Activated naive CD4-positive, alpha-beta T cell treated with anti-CD3 and anti-CD28 coated beads, Interleukin-2, amount 10 ng/mL, durations not matched to agents 5 hours and 36 hours (primary cell): Measurements from ENCODE around the gene TMEM150B. TPM values are rescaled to one million over a fixed set of nuclear protein-coding genes. Genes with fewer than 3 reads are reported as not detected.

ENCODE experiments used
- total RNA-seq, 2 experiments: library from RNA; stranded (reverse); gene quantifications; one replicate each; pipeline ENCODE4 v1.2.3, GENCODE V29; 2021

The TMEM150B gene, protein sequence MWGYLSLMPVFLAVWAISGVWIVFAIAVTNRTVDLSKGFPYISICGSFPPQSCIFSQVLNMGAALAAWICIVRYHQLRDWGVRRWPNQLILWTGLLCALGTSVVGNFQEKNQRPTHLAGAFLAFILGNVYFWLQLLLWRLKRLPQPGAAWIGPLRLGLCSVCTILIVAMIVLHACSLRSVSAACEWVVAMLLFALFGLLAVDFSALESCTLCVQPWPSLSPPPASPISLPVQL
- under 1 TPM in 1 of 2 experiments, not detected in 1; 0.29 TPM for total RNA-seq

DNA sequence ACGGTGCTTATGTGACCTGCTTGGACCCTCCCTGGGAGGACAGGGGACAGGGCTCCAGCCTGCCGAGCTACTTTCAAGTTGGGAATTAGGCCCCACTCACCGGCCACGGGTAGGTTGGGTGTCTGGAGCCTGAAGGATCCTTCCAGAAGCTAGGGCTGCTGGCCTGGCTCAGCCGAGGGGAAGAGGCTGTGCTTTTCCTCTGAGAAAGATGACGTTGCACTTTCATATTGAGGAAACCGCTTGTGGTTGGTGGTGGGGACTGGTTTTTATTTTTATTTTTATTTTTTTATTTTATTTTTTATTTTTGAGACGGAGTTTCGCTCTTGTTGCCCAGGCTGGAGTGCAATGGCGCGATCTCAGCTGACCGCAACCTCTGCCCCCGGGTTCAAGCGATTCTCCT lies at the start of gene TMEM150B:
Gene TMEM150B, minus strand, starts transcription at position 170 of the 400 bp plus-strand sequence. CDS start 4,305 bp downstream, outside the sequence.

DNA sequence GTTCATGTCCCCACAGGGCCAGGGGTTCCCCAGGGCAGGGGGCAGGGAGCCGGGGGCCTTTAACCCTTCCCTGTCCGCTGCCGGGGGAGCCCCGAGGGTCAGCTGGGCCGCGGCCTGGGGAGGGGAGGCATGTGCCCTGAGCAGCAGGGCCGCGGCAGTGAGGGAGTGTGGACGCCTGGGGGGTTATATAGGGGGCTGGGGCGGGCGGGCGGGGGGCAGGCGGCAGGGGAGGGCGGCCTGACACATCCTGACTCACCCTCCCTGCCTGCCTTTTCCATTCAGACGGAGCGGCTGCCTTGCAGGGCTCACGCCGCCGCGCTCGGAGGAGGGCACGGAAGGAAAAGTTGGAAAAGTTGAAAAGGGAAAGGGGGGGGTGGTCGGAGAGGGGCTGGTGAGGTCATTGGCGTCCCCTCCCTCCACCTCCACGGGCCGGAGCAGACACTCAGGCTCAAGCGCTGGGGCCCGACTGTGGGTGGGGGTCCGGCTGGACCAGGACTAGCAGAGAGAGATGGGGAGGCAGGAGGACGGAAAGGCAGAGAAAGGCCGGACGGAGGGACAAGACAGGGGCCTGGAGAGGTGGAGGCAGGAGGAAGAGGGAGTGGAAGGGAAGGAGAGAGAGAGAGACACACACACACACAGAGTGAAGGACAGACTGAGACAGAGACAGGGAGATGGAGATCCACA lies 45.3 kb upstream of the TMEM150B start, which contains the start of gene IL11:
Gene IL11, minus strand, starts transcription at position 159 of the 684 bp plus-strand sequence. Its CDS starts 153 bp downstream, at position 6.

DNA sequence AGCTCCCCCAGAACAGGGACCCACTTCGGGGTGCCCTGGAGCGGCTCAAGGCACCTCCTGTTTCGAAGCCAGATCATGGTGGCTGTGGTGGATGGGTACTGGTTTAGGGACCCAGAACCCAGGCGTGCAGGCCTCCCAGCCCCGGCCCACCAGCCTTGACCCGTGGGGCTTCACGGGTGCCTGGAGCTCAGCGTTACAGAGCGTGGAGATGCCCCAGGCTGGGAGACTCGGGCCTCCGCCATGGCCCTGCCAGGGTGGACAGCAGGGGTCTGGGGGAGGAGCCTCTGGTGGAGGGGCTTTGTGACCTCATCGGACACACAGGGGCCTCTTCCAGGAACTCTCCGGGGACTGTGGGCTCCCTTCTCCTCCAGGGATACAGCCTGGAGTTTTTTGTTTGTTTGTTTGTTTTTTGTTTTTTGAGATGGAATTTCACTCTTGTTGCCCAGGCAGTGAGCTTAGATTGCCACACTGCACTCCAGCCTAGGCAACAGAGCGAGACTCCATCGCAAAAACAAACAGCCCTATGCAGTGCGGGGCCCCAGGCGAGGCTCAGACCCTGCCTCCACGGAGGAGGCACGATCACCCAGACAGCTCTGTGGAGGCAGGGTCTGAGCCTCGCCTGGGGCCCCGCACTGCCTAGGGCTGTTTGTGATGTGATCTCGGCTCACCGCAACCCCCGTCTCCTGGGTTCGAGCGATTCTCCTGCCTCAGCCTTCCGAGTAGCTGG lies 38.0 kb upstream of the TMEM150B start, which contains the start of gene GARIN5B:
Gene GARIN5B, minus strand, starts transcription at position 271 of the 727 bp plus-strand sequence. Its CDS starts 194 bp downstream, at position 77.

DNA sequence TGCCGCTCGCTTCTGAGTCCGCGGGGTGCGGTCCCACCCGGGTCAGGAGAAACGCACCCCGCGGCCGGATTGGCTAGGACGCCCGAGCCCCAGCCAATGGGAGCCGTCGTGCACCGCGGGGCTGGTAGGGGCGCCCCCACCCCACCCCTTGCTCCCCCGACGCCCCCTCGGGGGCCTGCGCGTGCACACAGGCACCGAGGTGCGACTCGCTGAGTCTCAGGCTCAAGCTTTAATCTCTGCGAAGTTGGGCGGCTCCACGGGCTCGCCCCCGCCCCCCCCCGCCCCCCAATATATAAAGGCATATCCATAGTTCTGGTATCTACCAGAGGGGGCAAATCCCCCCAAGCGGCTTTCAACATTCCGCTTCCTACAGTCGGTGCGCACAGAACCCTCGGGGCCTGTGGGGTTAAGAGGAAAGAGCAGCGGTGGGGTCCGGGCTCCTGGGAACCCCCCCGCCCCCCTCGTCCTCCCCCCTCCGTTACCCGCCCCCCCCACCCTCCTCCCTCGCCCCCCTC lies 29.6 kb upstream of the TMEM150B start, which contains the start of gene COX6B2:
Gene COX6B2, minus strand, starts transcription at position 22 of the 515 bp plus-strand sequence. CDS start 198 bp downstream, outside the sequence.

DNA sequence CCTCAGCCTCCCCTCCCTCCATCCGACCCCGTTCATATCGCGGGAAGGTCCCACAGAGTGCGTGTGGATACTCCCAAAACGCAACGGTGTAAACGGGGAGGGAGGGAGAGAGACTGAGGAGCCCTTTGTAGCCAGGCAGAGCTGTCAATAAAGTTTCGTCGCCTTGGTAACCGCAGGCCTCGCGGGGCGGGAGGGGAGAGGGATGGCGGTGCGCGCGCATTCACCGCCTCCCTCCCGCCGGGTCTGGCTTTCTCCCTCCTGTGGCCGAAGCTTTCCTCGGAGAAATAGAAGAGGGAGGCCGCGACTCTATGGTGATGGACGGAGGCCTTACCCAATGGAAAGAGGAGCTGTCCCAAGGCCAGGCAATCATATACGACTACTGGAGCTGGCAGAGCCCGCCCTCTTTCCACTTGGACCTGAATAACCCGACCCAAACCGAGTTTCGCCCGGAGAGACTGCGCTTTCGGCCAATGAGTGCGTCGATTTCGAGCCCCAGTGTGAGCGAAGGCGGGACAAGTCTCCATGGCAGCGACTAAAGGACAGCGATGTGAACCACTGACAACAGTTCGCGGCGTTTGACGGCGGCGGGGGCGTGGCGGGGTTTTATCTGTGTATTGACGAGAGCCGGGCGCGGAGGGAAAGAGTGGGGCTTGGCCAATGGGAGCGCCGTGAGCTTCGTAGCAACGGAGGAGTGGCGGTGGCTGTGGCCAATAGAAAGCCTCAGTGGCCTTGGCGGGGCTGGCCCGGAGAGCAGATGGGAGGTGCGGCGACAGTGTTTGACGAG lies 14.2 kb upstream of the TMEM150B start, which contains the start of gene KMT5C:
Gene KMT5C, plus strand, starts transcription at position 772 of the 784 bp plus-strand sequence. CDS start 2,061 bp downstream, outside the sequence.

DNA sequence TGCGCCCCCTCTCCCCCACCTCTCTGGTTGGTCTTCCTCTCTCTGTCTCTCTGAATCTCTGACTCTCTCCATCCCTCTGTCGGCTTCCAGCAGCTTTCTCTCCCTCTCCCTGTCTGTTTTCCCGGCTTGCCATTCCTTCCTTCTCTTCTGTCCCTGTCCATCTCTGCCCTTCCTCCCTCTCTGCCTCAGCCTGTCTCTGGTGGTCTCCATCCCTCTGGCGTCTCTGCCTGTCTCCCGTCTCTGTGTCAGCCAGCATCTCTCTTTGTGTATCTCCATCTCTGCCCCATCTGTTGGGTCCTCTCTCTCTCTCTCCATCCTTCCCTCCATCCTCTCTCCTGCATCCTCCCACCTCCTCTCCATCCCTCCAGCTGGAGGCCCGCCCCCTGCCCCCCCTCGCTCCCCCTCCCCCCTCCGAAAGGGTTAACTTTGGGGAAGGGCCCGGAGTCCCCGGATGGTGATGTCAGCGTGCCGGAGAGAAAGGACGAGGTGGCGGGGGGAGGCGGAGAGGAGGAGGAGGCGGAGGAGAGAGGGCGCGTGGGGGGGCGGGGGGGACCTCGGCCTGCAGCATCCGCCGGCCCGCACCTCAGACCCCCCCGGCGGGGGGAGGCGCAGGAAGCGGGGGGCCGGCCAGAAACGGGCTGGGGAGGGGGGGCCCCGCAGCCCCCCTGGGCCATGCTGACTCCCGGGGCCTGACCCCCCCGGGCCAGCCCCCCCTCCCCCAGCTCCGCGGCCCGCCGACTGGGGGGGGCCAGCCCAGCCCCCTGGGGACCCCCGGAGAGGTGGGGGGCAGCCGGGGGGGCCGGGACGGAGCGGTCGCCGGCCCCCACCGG lies 41.4 kb downstream of the TMEM150B start, which contains the start of gene BRSK1:
Gene BRSK1, plus strand, starts transcription at position 450 of the 830 bp plus-strand sequence. CDS start 446 bp downstream, outside the sequence.

DNA sequence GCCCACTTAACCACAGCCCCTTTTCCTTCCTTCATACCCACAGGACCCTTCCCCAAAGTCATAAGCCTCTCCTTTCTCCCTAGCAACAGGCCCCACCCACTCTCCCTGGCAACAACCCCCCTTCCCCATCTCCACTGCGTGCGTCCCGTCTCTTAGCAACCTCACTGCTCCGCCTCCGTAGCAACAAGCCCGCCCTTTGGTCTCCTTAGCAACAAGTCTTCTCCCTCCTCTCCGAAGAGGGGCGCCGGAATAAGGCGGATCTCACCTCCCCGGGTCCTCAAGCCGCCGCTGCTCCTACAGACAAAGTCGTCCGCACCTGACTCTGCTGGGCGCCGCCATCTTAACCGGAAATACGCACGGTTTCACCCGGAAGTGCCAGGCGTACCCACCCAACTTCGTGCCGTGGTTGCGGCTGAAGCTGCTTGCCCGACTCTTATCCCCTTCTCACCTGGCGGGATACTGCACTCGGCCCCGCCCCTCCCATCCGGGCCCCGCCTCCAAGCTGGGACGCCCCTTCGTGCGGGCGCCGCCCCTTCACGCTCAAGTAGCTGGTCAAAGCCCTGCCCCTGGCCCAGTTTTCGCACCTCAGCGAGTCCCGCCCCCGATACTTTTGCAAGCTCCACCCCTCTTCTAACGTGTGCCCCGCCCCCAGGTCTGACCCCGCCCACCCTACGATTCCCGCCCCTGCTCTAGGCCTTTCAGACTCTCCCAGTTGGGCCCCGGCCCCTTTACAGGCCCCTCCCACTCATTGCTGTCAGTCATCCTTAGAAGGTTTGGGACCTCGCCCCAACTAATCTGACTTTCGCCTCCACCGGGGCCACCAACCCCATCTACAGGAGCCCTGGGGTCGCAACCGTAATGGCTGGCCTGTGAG lies 45.1 kb downstream of the TMEM150B start, which contains the start of gene HSPBP1:
Gene HSPBP1, minus strand, starts transcription at position 341 of the 874 bp plus-strand sequence. CDS start 502 bp downstream, outside the sequence.

Other genes with a start within 250 kb of the TMEM150B start
- 1 to 10 TPM; 3.1 to 4.3 TPM for gene EPS8L1, start 249.5 kb downstream of the TMEM150B start, total RNA-seq
- gene PPP1R12C, start 207.7 kb downstream of the TMEM150B start, total RNA-seq, result 100 to 1,000 TPM; 135 to 141 TPM
- not detected for gene TNNT1, start 176.1 kb downstream of the TMEM150B start, total RNA-seq
- gene TNNI3, start 167.6 kb downstream of the TMEM150B start, total RNA-seq, result not detected
- not detected for gene DNAAF3, start 158.7 kb downstream of the TMEM150B start, total RNA-seq
- gene SYT5, start 145.1 kb downstream of the TMEM150B start, total RNA-seq, result not detected
- not detected for gene PTPRH, start 115.8 kb downstream of the TMEM150B start, total RNA-seq
- 10 to 100 TPM; 11.7 to 14.0 TPM for gene TMEM86B, start 96.6 kb downstream of the TMEM150B start, total RNA-seq
- 100 to 1,000 TPM; 179 to 181 TPM for gene PPP6R1, start 66.3 kb downstream of the TMEM150B start, total RNA-seq
- gene HSPBP1, start 45.2 kb downstream of the TMEM150B start, total RNA-seq, result 10 to 100 TPM; 23.0 to 25.5 TPM
- 1 to 10 TPM; 4.0 to 5.9 TPM for gene BRSK1, start 41.3 kb downstream of the TMEM150B start, total RNA-seq
- 10 to 100 TPM; 24.2 to 25.6 TPM for gene KMT5C, start 14.5 kb upstream of the TMEM150B start, total RNA-seq
- under 1 TPM in 1 of 2 experiments, not detected in 1; 0.14 TPM for gene COX6B2, start 29.4 kb upstream of the TMEM150B start, total RNA-seq
- not detected for gene GARIN5B, start 37.9 kb upstream of the TMEM150B start, total RNA-seq
- gene IL11, start 45.1 kb upstream of the TMEM150B start, total RNA-seq, result under 1 TPM; 0.15 to 0.29 TPM
- gene TMEM190, start 51.5 kb upstream of the TMEM150B start, total RNA-seq, result not detected
- 10 to 100 TPM; 28.2 to 31.1 TPM for gene TMEM238, start 59.0 kb upstream of the TMEM150B start, total RNA-seq
- gene RPL28, start 60.6 kb upstream of the TMEM150B start, total RNA-seq, result 1,000 to 10,000 TPM; 3,962 to 3,998 TPM
- 100 to 1,000 TPM; 146 to 148 TPM for gene UBE2S, start 82.4 kb upstream of the TMEM150B start, total RNA-seq
- gene SHISA7, start 118.0 kb upstream of the TMEM150B start, total RNA-seq, result not detected
- 10 to 100 TPM; 15.7 to 16.6 TPM for gene ISOC2, start 136.3 kb upstream of the TMEM150B start, total RNA-seq
- not detected for gene C19orf85, start 139.4 kb upstream of the TMEM150B start, total RNA-seq
- 10 to 100 TPM in 1 of 2 experiments, 1 to 10 TPM in 1; 8.2 to 11.3 TPM for gene ZNF628, start 151.3 kb upstream of the TMEM150B start, total RNA-seq
- gene NAT14, start 159.8 kb upstream of the TMEM150B start, total RNA-seq, result 1 to 10 TPM; 8.7 to 8.8 TPM
- gene SSC5D, start 163.1 kb upstream of the TMEM150B start, total RNA-seq, result under 1 TPM; 0.12 to 0.53 TPM
- not detected for gene SBK2, start 211.8 kb upstream of the TMEM150B start, total RNA-seq
- not detected for gene SBK3, start 220.2 kb upstream of the TMEM150B start, total RNA-seq